Fibroblast of lung (primary cell): Measurements from ENCODE around the gene GLT6D1. TPM values are rescaled to one million over a fixed set of nuclear protein-coding genes. Genes with fewer than 3 reads are reported as not detected.

Experiments used
- DNase-seq, 2 donors: peaks; one replicate each; pipeline versions ENCODE4 v3.0.0 to v3.0.0-alpha.2; 2010; ENCODE audit warnings: low read depth in 2 of 2
- H2AFZ ChIP-seq: 2 replicates; pipeline ENCODE4 v1.5.1; 2012; ENCODE audit warnings: low read length, control low read depth, inconsistent platforms
- H3K27ac ChIP-seq: 2 replicates; pipeline ENCODE4 v1.5.1; 2011; ENCODE audit warnings: low read length, control low read depth; ENCODE audit not compliant: insufficient read depth
- H3K27me3 ChIP-seq: 2 replicates; pipeline ENCODE4 v1.5.1; 2011; ENCODE audit warnings: mild to moderate bottlenecking, low read length; ENCODE audit not compliant: control insufficient read depth, insufficient read depth
- H3K36me3 ChIP-seq: 2 replicates; pipeline ENCODE4 v1.5.1; 2011; ENCODE audit warnings: low read length; ENCODE audit not compliant: control insufficient read depth, insufficient read depth
- H3K4me1 ChIP-seq: 2 replicates; pipeline ENCODE4 v1.5.1; 2011; ENCODE audit warnings: low read length; ENCODE audit not compliant: control insufficient read depth, insufficient read depth; ENCODE audit errors: extremely low read depth
- H3K4me2 ChIP-seq: 2 replicates; pipeline ENCODE4 v1.5.1; 2011; ENCODE audit warnings: low read length, control low read depth; ENCODE audit not compliant: insufficient read depth; ENCODE audit errors: extremely low read depth
- H3K4me3 ChIP-seq, 4 experiments: fragments of 200-600 bp in 1 of 4; sonication (generic) in 1 of 4; replicated peaks in 1 of 4; 2 replicates each; pipeline ENCODE4 v1.5.1; 2011 to 2016; ENCODE audit warnings: low read length in 4 of 4, low read depth in 3 of 4, mild to moderate bottlenecking in 3 of 4, control low read depth in 2 of 4, inconsistent platforms in 1 of 4, mixed read lengths in 1 of 4; ENCODE audit not compliant: insufficient read depth in 1 of 4; ENCODE audit errors: control extremely low read depth in 1 of 4
- H3K79me2 ChIP-seq: 2 replicates; pipeline ENCODE4 v1.5.1; 2012; ENCODE audit warnings: mild to moderate bottlenecking, low read length, inconsistent platforms; ENCODE audit not compliant: control insufficient read depth, insufficient read depth
- H3K9ac ChIP-seq: 2 replicates; pipeline ENCODE4 v1.5.1; 2011; ENCODE audit warnings: mild to moderate bottlenecking, low read length, control low read depth; ENCODE audit not compliant: insufficient read depth
- H3K9me3 ChIP-seq: 2 replicates; pipeline ENCODE4 v1.5.1; 2012; ENCODE audit warnings: low read depth, low read length; ENCODE audit not compliant: control insufficient read depth, insufficient read depth
- H4K20me1 ChIP-seq: 2 replicates; pipeline ENCODE4 v1.5.1; 2011; ENCODE audit warnings: low read length; ENCODE audit not compliant: control insufficient read depth, insufficient read depth; ENCODE audit errors: extremely low read depth
- CTCF ChIP-seq, 2 donors: IDR thresholded peaks in 1 of 2; conservative IDR thresholded peaks in 1 of 2; 1 replicate in 1 of 2; 2 replicates in 1 of 2; pipeline ENCODE4 v1.5.1; 2011 to 2012; ENCODE audit warnings: low read length in 2 of 2, control low read depth in 1 of 2, inconsistent platforms in 1 of 2, low read depth in 1 of 2, mild to moderate bottlenecking in 1 of 2
- EZH2 ChIP-seq: IDR thresholded peaks from 2 replicates; pipeline ENCODE4 v1.5.1; 2012; ENCODE audit warnings: low read length, control low read depth, mild to moderate bottlenecking; ENCODE audit errors: missing control alignments
- polyA plus RNA-seq, 2 donors: library from polyadenylated mRNA; depleted of rRNA in 1 of 2; stranded (reverse) in 1 of 2; unstranded in 1 of 2; fragments of >200 nt; gene quantifications; 2 replicates each; pipeline ENCODE4 v1.2.1, GENCODE V29; 2011 to 2012; ENCODE audit warnings: missing spikeins in 1 of 2
- total RNA-seq: library from RNA; depleted of rRNA; stranded (reverse); fragments of >200 nt; gene quantifications from 2 replicates; pipeline ENCODE4 v1.2.1, GENCODE V29; 2014

GLT6D1 gene
- total and polyA plus RNA-seq, 2 donors (not counting 1 experiment from before 2014, with no cell fraction given): not detected

DNA sequence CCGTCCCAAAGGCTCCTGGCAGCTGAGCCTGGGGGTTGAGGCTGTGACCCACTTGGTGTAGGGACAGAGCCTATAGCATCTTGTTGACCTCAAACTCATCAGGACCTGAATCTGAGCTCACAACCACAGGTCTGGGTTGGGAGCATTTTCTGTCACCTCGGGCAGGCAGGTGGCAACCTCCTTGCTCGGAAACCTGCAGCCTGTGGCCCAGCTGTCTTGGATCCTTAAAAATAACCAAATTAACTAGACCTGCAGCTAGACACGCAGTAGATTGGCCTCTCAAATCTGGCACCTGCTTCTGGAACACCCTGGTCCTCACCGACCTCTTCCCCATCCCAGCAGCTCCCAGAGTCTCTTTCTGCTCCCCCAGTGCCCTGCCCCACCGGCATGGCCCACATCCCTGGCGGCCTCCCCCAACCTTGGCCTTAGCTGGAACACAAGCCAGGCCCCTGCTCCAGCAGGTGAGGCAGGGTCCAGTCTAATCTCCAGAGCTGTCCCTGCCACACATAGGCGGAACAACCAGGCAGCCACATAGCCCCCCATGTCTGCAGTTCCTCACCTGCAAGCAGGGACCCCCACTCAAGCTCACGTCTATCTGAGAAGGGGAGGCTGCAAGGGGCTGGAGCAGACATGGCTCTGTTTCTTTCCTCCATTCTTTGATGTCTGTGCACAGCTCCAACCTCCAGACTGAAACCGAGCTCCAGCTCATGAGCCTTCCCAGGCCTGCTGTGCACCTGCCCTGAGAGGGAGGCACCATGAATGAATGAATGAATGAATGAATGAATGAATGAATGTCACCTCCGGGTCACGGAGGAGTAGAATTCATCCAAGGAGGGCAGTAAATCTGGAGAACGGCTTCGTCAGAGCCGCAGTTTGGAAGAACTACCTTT, 49.5 kb downstream of the GLT6D1 start:
- Histone ChIP-seq H3K4me1 (no peaks in the 10 kb centered on the region), H3K79me2 (no peaks in the 10 kb centered on the region), H3K27me3 (no peaks in the 10 kb centered on the region), H4K20me1 (no peaks in the 10 kb centered on the region), H3K4me3 (no peak overlapping the region), H3K27ac (no peak overlapping the region), H3K4me2 (no peak overlapping the region), H3K9ac (no peak overlapping the region), H3K36me3 (no peaks in the 10 kb centered on the region), H2AFZ (no peak overlapping the region), H3K9me3 (no peaks in the 10 kb centered on the region)
- DNase-seq: no peak
- TF ChIP-seq CTCF (conservative IDR thresholded peaks at IDR 0.05 in 1 of 2, IDR thresholded peaks at IDR 0.05 in 1 of 2; ENCODE audit: low read depth in 1 of 2, low read length in 2 of 2) (no peak), EZH2 (no peak)

GRCh38 chr9:135588886-135589595, 50.3 kb downstream of the GLT6D1 start:
- no peak for DNase-seq
- Histone ChIP-seq H3K4me3 (no peak overlapping the region), H3K27ac (no peak overlapping the region), H3K9ac (no peak overlapping the region), H3K27me3 (no peaks in the 10 kb centered on the region), H2AFZ (no peak overlapping the region), H4K20me1 (no peaks in the 10 kb centered on the region), H3K9me3 (no peaks in the 10 kb centered on the region), H3K36me3 (no peaks in the 10 kb centered on the region), H3K4me1 (no peaks in the 10 kb centered on the region), H3K4me2 (no peak overlapping the region), H3K79me2 (no peaks in the 10 kb centered on the region)
- TF ChIP-seq CTCF (conservative IDR thresholded peaks at IDR 0.05 in 1 of 2, IDR thresholded peaks at IDR 0.05 in 1 of 2; ENCODE audit: low read depth in 1 of 2, low read length in 2 of 2) (no peak), EZH2 (no peak)

DNA sequence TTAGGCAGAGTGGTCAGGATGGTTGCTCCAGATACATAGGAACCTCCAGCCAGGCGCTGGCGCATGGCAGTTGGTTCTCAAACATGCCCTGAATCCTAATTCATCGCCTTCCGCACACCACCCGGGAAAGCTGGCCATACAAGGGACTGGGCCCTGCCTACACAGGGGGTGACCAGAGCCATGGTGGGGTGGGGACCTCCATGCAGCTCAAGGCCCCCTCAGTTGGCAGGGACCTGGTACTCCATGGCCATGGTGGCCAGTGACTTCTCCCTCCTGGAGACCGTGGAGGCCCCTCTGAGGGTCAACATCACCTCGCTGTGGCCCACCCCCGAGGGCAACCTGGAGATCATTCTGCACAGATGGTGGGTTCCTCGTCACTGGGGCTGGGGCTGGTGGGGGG, 51.0 kb downstream of the GLT6D1 start:
- Histone ChIP-seq H3K27ac (no peak overlapping the region), H3K9ac (no peak overlapping the region), H3K27me3 (no peaks in the 10 kb centered on the region), H3K4me2 (no peak overlapping the region), H3K4me3 (no peak overlapping the region), H3K4me1 (no peaks in the 10 kb centered on the region), H2AFZ (no peak overlapping the region), H3K79me2 (no peaks in the 10 kb centered on the region), H3K36me3 (no peaks in the 10 kb centered on the region), H3K9me3 (no peaks in the 10 kb centered on the region), H4K20me1 (no peaks in the 10 kb centered on the region)
- no peak for DNase-seq
- TF ChIP-seq CTCF (conservative IDR thresholded peaks at IDR 0.05 in 1 of 2, IDR thresholded peaks at IDR 0.05 in 1 of 2; ENCODE audit: low read depth in 1 of 2, low read length in 2 of 2) (no peak), EZH2 (no peak)
